ENCODE measurements around the gene NMBR.
"Not testable (repeated sequence)": the region's sequence is repeated elsewhere in the genome, so short reads cannot be mapped to it uniquely, and the experiment has no call there.

The NMBR gene

GRCh38 chr6:142154336-142154735 is 7.4 kb upstream of the NMBR start:
- peak; percentile 46 to 67 for ATAC-seq

GRCh38 chr6:142153196-142153595 is 6.3 kb upstream of the NMBR start:
- peak; percentile 44 to 70 for ATAC-seq

- no peak for ATAC-seq
Observed at GRCh38 chr6:142152746-142153145, 5.8 kb upstream of the NMBR start.

- not testable (repeated sequence) for ATAC-seq
Observed at GRCh38 chr6:142141531-142141930, 5.4 kb downstream of the NMBR start.

GRCh38 chr6:142138876-142139275 is 8.0 kb downstream of the NMBR start:
- ATAC-seq = no peak

- no peak for ATAC-seq
Observed at GRCh38 chr6:142132625-142133024, 14.3 kb downstream of the NMBR start, which contains the start of gene GJE1. Gene GJE1, plus strand, starts transcription at chr6:142132925. Its CDS starts 234 bp downstream, at chr6:142133159.

- no peak for ATAC-seq
Observed at GRCh38 chr6:142130814-142131213, 16.1 kb downstream of the NMBR start.

GRCh38 chr6:142121342-142121741 is 25.6 kb downstream of the NMBR start:
- ATAC-seq = no peak

GRCh38 chr6:142118925-142119324 is 28.0 kb downstream of the NMBR start:
- ATAC-seq = no peak

GRCh38 chr6:142118328-142118727 is 28.6 kb downstream of the NMBR start:
- no peak for ATAC-seq

GRCh38 chr6:142117366-142117765 is 29.6 kb downstream of the NMBR start:
- ATAC-seq = no peak

GRCh38 chr6:142112451-142113061 is 34.4 kb downstream of the NMBR start:
- ATAC-seq = no peak

GRCh38 chr6:142110820-142111219 is 36.1 kb downstream of the NMBR start:
- ATAC-seq = not testable (repeated sequence)

GRCh38 chr6:142104820-142105219 is 42.1 kb downstream of the NMBR start:
- ATAC-seq = not testable (repeated sequence)

GRCh38 chr6:142088858-142089216 is 58.1 kb downstream of the NMBR start:
- no peak for ATAC-seq

GRCh38 chr6:142087950-142088857 is 58.7 kb downstream of the NMBR start:
- no peak for ATAC-seq

- no peak for ATAC-seq
Observed at GRCh38 chr6:142079130-142079529, 67.8 kb downstream of the NMBR start.

- no peak for ATAC-seq
Observed at GRCh38 chr6:142075516-142076101, 71.3 kb downstream of the NMBR start.

- no peak for ATAC-seq
Observed at GRCh38 chr6:142074516-142074915, 72.4 kb downstream of the NMBR start.

GRCh38 chr6:142071981-142072380 is 74.9 kb downstream of the NMBR start:
- ATAC-seq = no peak

GRCh38 chr6:142068416-142068815 is 78.5 kb downstream of the NMBR start:
- no peak for ATAC-seq

- not testable (repeated sequence) for ATAC-seq
Observed at GRCh38 chr6:142062861-142063260, 84.1 kb downstream of the NMBR start.

- ATAC-seq = no peak
Observed at GRCh38 chr6:142058551-142059290, 88.2 kb downstream of the NMBR start.
